ENCODE results near the gene ZNF835. TPM values are rescaled to one million over a fixed set of nuclear protein-coding genes. Genes with fewer than 3 reads are reported as not detected.

The ZNF835 gene
- total and polyA plus RNA-seq, 10 of the 15 experiments (the other 5 are each of a cell fraction or from before 2014, with no cell fraction given): not detected

- TF ChIP-seq CTCF (IDR thresholded peaks at IDR 0.05 in 2 of 3, conservative IDR thresholded peaks at IDR 0.05 in 1 of 3; ENCODE audit: control insufficient read depth in 2 of 3, extremely low read depth in 1 of 3, insufficient read depth in 1 of 3, low read depth in 3 of 3, low read length in 3 of 3) (no peak), IRF4 (IDR thresholded peaks at IDR 0.05; ENCODE audit: low read depth, low read length) (no peak), ZNF207 (IDR thresholded peaks at IDR 0.05; ENCODE audit: borderline replicate concordance) (no peak), ZBTB4 (CRISPR knock-in tag; IDR thresholded peaks at IDR 0.05) (no peak), HDAC6 (IDR thresholded peaks at IDR 0.05; ENCODE audit: unreplicated experiment) (no peak), KAT2A (conservative IDR thresholded peaks at IDR 0.05; ENCODE audit: control insufficient read depth, low read depth, low read length) (no peak), ZNF24 (IDR thresholded peaks at IDR 0.05) (no peak), CEBPZ (IDR thresholded peaks at IDR 0.05; ENCODE audit: low read depth, low read length) (no peak), PML (IDR thresholded peaks at IDR 0.05; ENCODE audit: low read length) (no peak), RELA (IDR thresholded peaks at IDR 0.05; ENCODE audit: borderline replicate concordance, partially characterized antibody) (no peak), RCOR1 (conservative IDR thresholded peaks at IDR 0.05; ENCODE audit: low read depth, low read length) (no peak), POLR2AphosphoS2 (IDR thresholded peaks at IDR 0.05; ENCODE audit: low read depth, low read length) (no peak), CUX1 (IDR thresholded peaks at IDR 0.05; ENCODE audit: insufficient replicate concordance, low read depth, low read length) (no peak)
These were observed 15.5 kb upstream of the ZNF835 start (continued) for GRCh38 chr19:56687031-56687430.

All from GM12878 (cell line).